Lung microvascular endothelial cell (primary cell): ENCODE results near the gene DZIP3. TPM values are rescaled to one million over a fixed set of nuclear protein-coding genes. Genes with fewer than 3 reads are reported as not detected.
A peak's percentile ranks its signal among the peaks of the same experiment; 100 is the strongest.
"Not testable (repeated sequence)": the region's sequence is repeated elsewhere in the genome, so short reads cannot be mapped to it uniquely, and the experiment has no call there.

Experiments used
- DNase-seq, 2 donors: peaks; one replicate each; pipeline versions ENCODE4 v3.0.0 to v3.0.0-alpha.2; 2010; ENCODE audit warnings: low read depth in 2 of 2
- total RNA-seq: library from RNA; depleted of rRNA; stranded (reverse); fragments of >200 nt; gene quantifications from 2 replicates; pipeline ENCODE4 v1.2.1, GENCODE V29; 2014

DZIP3 gene
- total RNA-seq, 1 donor from 2014 or later: 2.2 TPM

DNA sequence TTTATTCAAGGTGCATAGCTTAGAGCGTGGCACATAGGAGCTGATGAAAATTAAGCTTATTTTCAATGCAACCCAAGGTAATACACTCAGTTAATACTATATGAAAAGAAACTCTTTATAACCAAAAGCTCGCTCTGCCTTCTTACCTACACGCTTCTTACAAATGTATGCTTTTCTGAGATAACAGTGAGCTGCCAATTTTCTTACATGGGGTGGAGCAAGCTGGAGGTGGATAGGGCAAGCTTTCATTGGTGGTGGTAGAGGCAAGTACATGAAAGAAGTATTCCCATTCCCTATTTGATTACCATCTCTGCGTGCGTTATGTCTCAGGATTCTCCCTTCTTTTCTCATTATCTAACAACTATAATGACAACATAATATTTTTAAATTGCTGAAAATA lies 8.9 kb downstream of the DZIP3 start:
- no peak for DNase-seq

DNA sequence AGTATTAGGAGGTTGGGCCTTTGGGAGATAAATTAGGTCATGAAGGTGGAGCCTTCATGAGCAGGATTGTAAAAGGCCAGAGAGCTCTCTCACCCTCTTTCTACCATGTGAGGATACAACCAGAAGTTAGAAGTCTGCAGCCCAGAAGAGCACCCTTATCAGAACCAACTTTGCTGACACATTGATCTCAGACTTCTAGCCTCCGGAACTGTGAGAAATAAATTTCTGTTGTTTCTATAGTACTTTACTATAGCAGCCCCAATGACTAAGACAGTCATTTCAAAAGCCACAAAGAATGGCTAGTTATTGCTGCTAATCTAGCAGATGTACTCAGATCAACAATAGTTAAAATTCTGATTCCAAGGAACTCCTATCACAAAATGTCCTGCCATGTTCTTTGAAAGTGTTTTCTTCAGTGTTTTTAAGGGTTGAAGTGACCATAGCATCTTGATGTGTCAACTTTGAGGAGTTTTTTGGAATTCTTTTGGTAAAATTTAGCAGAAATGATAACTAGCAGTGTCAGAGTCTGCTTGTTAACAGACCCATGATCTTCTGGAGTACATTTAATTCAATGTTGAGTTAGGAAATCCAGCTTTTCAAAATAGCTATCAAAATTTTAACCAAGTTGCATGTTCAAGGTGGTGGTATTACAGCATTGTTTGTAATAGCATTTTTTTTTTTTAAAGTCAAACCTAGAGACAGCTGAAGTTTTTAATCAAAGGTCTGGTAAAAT lies 10.3 kb downstream of the DZIP3 start:
- no peak for DNase-seq

DNA sequence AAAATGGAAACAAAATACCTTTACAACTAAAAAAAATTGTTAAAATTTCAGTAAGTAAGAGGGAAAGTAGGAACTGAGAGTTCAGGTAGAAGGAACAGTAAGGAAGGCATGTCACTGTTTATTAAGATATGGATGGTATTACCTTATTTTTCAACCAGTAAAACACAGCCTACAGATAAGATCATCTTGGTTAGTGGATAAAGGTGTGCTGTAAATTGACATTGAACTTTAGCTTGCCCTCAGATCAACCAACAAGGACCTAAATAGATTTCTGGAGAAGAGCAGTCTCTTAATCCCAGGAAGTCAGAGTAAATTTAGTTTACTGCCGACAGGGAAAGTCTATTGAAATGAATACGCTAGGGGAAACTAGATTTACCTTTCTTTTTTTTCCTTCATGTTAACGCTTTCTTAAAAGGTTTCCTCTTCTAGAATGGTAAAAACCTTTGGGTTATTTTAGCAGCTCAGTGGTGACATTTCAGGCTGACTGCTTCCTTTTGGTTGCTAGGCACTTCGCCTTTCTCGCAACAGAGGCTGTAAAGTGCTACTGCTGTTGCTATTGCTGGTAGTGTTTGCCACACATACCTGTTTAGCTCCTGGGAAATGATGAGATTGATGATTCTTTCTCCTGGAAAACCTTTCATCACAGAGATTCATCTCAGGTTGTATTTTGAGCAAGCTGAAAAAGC lies 12.9 kb downstream of the DZIP3 start:
- peak in 1 of 2 donors; percentile 6 for DNase-seq

DNA sequence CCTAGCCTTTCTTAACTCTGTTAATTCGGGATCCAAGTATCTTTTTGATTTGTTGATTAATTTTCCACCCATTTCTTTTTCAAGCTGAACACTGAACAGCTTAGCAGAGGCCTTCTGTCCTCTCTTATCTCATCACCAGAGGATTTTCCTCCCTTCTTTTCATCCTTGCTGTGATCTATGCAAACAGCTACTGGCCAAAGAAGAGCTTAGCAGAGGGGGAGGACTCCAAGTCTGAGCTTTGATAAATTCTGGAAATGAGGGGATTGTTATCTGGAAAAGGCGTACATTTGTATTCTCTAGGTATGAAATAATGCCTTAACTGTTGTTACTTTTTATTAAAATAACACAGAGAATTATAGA lies 13.4 kb downstream of the DZIP3 start:
- no peak for DNase-seq

DNA sequence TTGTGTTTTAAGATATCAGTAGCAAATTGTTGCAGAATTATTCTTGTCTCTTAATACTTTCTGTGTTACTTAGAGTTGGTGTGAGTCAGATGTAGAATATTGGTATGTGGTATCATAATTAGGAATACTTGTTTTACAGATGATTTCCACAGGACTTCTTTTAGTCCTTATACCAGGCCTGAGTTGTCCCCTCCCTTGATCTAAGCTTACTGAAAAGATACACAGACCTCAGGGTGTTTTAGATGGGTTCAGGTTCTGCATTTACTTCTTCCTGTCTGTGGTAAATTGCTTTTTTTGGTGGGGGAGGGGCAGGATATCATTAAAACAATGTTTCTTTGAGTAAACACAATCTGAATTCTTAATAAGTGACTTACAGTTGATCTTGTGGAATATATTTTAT lies 14.2 kb downstream of the DZIP3 start:
- peak in 1 of 2 donors; percentile 4 for DNase-seq

DNA sequence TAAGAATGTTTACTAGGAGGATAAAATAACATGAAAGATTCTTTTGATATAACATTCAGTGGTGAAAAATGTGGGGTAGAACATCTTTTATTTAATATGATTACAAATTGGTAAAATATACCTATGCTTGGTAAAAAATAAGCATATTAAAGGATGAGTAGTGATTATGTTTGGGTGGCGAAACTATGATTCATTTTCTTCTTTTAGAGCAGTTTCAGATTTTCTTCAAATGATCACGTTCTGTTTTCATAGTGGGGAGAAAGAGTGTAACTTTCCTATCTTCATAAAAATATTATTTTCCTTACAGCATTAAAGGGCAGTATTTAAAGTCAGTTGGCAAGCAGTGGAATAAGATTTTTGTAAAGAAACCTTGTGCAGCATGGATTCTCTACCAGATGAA lies 15.5 kb downstream of the DZIP3 start:
- DNase-seq: no peak

DNA sequence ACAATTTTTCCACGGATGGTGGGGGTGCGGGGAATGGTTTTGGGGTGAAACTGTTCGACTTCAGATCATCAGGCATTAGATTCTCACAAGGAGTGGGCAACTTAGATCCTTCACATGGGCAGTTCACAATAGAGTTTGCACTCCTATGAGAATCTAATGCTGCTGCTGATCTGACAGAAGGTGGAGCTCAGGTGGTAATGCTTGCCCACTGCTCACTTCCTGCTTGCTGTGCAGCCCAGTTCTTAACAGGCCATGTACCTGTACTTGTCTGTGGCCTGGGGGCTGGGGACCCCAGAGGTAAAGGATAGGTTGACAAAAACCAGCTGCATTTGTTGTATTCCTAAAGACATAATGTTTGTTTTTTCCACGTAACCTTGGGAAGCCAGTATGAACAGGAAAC lies 16.0 kb downstream of the DZIP3 start:
- no peak for DNase-seq

DNA sequence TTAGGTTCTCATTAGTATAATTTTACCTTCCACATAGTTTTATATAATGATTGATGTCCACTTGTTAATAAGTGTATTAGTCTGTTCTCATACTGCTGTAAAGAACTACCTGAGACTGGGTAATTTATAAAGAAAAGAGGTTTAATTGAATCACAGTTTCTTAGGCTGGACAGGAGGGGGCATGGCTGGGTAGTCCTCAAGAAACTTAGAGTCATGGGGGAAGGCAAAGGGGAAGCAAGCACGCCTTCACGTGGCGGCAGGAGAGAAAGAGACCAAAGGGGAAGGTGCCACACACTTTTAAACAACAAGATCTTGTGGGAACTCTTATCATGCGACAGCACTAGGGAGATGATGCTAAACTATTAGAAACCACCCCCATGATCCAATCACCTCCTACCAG lies 19.2 kb downstream of the DZIP3 start:
- no peak for DNase-seq

DNA sequence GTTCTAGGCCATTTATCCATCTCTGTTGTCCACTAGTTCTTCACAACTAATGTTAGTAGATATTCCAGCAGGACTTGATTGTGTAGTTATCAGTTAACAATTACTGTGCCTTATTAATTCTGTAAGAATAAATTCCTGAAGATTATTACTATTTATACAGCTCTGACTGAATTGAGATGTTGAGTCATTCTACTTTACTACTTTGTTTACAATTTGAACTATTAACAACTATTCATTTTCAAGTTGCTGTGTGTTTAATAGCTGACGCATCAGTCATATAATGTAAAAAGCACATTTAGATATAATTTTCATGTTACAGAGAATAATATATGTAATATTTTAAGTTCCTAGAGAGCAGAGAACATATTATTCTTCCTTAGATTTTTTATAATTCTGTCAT lies 21.1 kb downstream of the DZIP3 start:
- DNase-seq: no peak

DNA sequence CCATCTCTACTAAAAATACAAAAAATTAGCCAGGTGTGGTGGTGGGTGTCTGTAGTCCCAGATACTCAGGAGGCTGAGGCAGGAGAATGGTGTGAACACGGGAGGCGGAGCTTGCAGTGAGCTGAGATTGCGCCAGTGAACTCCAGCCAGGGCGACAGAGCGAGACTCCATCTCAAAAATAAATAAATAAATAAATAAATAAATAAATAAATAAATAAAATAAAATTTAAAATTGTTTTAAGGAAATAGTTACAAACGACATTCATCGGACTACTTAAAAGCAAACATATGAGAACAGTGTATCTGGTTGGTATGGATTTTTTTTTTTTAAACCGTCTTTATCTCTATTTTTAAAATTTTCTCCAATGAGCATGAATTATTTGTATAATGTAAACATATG lies 26.6 kb downstream of the DZIP3 start:
- not testable (repeated sequence) for DNase-seq

DNA sequence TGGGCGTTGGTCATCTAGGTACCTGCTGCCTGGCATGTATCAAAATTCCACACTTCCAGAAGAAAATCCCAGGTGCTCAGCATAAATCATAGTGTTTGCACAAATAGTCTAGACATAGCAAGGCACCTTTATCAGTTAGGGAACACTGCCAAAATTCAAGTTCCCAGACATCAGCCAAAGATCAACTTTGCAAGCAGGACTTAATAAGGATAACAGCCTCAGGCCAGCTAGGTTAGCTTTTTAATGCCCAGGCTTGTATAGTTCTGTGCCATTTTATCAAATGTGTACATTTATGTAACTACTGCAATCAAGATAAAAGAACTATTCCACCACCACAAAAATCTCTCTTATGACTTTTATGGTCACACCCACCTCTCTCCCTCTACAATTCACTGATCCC lies 30.7 kb downstream of the DZIP3 start:
- DNase-seq: no peak

DNA sequence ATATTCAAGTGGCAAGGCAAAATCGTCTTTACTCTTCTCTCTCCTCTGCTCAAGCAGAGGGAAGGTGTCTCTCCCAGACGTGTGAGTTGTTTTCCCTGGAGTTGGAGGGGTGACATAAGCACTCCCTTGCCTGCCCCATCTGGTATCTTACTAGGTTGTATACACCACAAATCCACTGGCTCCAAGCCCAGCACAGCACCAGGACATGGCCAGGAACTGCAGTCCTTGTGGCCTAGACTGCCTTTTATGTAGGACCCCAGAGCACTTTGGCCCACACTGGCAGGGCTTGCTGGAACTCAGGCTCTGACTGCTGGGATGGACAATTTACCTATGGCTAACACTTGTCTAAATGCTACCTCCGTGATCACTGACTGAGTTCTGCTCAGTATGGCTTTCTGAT lies 34.0 kb downstream of the DZIP3 start:
- DNase-seq: no peak

DNA sequence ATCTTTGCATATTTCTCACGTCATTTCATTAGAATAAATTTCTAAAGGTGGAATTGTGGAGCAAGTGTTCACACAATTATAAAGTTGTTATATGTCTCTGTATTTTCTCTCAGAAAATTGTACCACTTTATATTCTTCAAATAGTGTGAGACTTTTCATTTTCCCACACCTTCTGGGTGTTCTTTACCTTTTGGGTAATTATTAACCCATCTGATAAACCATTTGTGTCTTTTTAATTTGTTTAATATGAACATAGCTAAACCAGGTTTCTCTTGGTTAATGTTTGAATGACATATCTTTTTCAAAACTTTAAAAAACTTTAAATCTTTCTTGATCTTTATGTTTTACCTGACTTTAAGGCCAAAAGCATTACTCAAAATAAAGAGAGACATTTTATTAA lies 40.5 kb downstream of the DZIP3 start:
- no peak for DNase-seq

DNA sequence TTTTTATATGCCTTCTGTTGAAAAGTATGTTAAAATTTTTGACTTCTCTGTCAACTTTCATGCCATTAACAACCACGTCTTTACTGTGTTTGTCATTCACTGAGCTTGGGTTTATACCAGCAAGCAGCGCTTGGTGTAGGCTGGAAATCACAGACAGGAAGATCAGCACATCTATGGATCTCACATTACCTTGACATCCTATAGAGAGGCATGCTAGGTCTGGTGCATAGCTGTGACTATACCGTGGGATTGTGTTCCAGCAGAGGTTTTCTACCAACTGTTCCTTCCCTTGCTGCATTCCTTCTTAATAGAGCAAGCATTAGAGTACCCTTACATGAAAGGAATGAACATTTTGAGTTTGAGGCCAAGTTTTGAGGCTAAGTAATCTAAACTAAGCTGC lies 53.0 kb downstream of the DZIP3 start:
- no peak for DNase-seq

DNA sequence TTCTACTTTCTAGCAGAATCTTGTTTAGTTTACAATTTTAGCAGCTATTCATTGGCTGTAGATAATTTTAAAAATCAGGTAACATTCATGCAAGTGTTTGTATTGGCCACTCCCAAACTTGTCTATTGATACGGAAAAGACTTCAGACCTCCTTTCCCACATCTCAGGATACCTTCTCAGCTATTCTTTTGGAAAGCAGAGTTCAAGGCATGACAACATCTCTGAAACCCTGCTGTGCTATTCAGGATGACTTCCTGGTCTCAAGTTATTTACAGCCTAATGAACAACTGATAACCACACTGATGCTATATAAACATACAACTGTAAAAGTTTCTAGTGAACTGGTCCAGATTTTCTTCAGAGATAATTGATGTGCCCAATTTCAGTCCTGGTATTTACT lies 55.8 kb downstream of the DZIP3 start:
- DNase-seq: no peak

DNA sequence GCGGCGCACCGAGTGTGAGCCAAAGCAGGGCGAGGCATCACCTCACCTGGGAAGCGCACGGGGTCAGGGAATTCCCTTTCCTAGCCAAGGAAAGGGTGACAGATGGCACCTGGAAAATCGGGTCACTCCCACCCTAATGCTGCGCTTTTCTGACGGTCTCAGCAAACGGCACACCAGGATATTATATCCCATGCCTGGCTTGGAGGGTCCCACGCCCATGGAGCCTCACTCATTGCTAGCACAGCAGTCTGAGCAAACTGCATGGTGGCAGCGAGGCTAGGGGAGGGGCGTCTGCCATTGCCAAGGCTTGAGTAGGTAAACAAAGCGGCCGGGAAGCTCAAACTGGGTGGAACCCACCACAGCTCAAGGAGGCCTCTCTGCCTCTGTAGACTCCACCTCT lies 66.1 kb downstream of the DZIP3 start:
- DNase-seq: not testable (repeated sequence)

DNA sequence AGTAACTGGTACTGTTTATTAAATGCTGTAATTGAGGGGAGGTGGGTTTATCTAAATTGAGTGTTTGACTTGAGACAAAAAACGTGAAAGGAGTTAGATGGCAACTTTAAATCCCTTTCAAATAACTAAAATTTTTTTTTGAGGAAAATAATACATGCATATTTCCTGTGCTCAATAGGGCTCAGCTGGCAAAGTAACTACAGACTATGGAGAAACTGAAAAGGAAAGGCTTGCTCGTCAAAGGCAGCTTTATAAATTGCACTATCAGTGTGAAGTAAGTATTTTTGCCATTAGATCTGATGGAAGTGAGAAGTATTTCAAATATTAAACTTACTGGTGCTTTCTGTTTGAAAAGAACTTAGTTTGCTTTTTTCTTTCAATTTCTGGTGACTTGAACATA lies 72.2 kb downstream of the DZIP3 start:
- no peak for DNase-seq

DNA sequence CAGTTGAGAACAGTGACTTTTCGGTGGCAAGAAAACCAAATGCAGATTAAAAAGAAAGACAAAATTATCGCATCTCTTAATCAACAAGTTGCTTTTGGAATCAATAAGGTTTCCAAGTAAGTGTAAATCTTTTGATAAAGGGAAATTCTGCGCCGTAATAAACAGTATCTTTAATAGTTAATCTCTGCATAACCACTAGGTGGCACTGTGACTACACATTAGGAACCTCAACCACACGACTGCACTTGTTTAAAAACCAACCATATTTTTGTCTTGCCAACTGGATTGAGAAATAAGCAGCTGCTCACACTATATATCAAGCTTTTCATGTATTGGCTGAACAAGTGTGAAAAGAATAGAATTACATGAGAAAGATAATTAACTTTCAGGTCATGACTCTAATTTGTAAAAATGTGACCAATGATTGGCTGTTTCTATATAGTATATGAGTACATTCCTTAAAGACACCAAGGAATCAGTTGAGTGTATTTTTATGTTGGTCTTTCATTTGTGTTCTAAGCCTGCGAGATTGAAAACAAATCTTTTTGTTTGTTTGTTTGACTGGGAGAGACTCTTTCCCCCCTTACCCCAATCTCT lies 72.7 kb downstream of the DZIP3 start:
- DNase-seq: peak; percentile 75 to 86

DNA sequence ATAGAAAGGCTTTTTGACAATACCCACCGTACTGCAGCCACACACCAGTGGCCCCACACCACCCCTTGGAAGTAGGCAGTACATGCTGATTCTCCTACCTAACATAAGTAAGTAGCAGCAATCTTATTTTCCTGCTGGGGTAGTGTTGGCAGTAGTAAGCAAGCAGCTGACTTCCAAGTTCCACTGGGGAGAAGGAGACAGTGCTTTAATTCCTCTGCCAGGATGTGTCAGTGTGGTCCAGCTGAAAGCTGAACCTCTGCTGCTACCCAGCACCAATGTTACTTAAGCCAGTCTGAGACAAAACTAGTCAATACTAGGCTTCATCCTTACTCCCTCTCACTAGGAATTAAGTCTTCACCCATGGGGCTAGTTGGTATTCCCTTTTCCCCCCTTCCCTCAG lies 74.7 kb downstream of the DZIP3 start:
- DNase-seq: no peak

DNA sequence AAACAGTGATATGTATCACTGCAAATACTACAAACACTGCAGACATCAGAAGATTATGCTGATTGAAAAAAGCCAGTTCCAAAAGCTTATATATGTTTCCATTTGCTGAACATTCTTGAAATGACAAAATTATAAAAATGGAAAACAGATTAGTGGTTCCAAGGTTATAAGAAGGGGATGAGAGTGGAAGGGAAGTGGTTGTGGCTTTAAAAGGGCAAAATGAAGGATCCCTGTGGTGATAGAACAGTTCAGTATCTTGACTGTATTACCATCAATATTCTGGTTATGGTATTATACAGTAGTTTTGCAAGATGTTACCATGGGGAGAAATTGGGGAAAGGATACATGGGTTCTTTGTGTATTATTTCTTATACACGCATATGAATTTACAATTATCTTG lies 77.8 kb downstream of the DZIP3 start:
- DNase-seq: no peak

DNA sequence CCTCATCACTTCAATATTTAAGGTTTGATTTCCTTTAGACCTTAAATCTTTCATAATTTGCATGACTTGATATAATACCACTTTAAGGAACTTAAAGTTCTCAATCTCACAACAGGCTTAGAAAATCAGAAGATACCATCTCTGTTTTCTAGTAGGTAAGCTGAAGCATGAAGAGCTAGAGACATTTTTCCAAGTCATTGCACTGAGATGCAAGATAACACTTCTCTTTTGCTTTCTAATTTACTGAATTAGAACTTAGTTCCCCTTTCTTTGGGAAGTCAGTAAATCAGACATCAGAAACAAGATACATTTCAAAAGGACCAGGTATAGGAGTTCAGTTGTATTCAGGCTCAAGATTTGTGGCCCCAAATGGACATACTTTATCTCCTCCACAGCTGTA lies 79.7 kb downstream of the DZIP3 start:
- no peak for DNase-seq

DNA sequence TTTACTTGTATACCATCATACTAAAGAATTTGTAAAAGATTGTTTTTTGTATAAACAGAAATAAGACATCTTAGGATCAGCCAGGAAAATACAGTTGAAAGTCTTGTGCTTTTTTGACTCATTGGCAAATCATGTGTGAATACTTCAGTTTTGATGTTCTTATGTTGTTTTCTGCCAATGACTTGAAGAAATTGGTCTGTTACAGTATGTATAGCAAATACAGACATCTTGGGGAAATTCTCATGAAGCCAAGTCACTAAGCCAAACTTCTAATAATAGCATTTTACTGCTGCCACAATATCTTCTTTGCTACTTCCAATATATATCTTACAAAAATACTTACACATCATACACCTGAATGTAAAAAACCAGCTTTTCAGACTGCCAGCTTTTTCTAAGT lies 83.2 kb downstream of the DZIP3 start:
- DNase-seq: no peak

DNA sequence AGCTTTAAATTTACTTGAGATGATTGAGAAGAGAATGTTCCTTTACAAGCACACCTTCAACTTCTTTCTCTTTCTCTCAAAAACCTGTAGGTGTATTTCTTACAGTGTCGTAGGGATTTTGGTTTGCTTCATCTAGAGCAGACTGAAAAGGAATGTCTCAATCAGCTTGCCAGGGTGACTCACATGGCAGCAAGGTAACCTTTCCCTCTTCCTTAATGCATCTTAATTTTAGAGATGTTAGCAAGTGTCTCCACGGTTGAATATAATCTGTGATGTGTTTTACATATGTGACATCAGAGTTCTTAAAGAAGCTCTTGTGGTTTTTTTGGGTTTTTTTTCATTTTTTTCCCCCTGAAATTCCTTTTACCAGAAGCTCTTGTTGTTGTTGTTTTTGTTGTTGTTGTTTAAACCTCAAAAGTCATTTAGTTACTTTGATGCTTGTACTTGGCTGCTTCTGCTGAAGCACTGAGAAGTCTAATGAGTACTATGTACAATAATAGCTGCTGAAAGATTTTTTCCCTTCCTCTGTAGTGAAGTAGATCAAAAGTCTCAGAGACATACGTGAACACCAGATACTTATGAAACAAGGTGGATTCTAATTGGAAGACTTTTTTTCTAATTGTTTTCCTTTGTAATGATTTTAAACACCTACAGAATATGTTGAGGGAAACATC lies 84.6 kb downstream of the DZIP3 start:
- no peak for DNase-seq
